ENCODE results near the gene GDF9.
A peak's percentile ranks its signal among the peaks of the same experiment; 100 is the strongest.

GDF9 gene

GRCh38 chr5:132836852-132837251, 29.4 kb downstream of the GDF9 start:
- DNase-seq (ENCODE audit: low spot score) = no peak
- in situ Hi-C loops (cut with MboI; ENCODE audit: low sequenced_read_pairs, unreplicated experiment) = no loop called here
- TF ChIP-seq CTCF (IDR thresholded peaks at IDR 0.05; ENCODE audit: borderline replicate concordance, control extremely low read depth, extremely low read depth, insufficient read depth, missing control alignments) = no peak

- no peak for DNase-seq (ENCODE audit: low spot score)
- no peak for TF ChIP-seq CTCF (IDR thresholded peaks at IDR 0.05; ENCODE audit: borderline replicate concordance, control extremely low read depth, extremely low read depth, insufficient read depth, missing control alignments)
- in situ Hi-C loops (cut with MboI; ENCODE audit: low sequenced_read_pairs, unreplicated experiment) = no loop called here
These were observed 32.2 kb downstream of the GDF9 start for GRCh38 chr5:132834057-132834456.

- DNase-seq (ENCODE audit: low spot score) = no peak
- no peak for TF ChIP-seq CTCF (IDR thresholded peaks at IDR 0.05; ENCODE audit: borderline replicate concordance, control extremely low read depth, extremely low read depth, insufficient read depth, missing control alignments)
- in situ Hi-C loops (cut with MboI; ENCODE audit: low sequenced_read_pairs, unreplicated experiment) = no loop called here
These were observed 33.7 kb downstream of the GDF9 start for GRCh38 chr5:132832612-132833011.

- no peak for TF ChIP-seq CTCF (IDR thresholded peaks at IDR 0.05; ENCODE audit: borderline replicate concordance, control extremely low read depth, extremely low read depth, insufficient read depth, missing control alignments)
- in situ Hi-C loops (cut with MboI; ENCODE audit: low sequenced_read_pairs, unreplicated experiment) = no loop called here
These were observed 35.0 kb downstream of the GDF9 start for GRCh38 chr5:132831095-132831860.

GRCh38 chr5:132830436-132831094, 35.7 kb downstream of the GDF9 start, which contains the start of gene SHROOM1:
Gene SHROOM1, minus strand, starts transcription at chr5:132830647. Its CDS starts 4,507 bp downstream, at chr5:132826140.
- in situ Hi-C loops (cut with MboI; ENCODE audit: low sequenced_read_pairs, unreplicated experiment) = no loop called here
- peak; percentile 92 for DNase-seq (ENCODE audit: low spot score)
- TF ChIP-seq CTCF (IDR thresholded peaks at IDR 0.05; ENCODE audit: borderline replicate concordance, control extremely low read depth, extremely low read depth, insufficient read depth, missing control alignments) = no peak

More at GRCh38 chr5:132831095-132831860, 35.0 kb downstream of the GDF9 start:
- DNase-seq (ENCODE audit: low spot score) = no peak

- DNase-seq (ENCODE audit: low spot score) = peak; percentile 93
- TF ChIP-seq CTCF (IDR thresholded peaks at IDR 0.05; ENCODE audit: borderline replicate concordance, control extremely low read depth, extremely low read depth, insufficient read depth, missing control alignments) = peak; percentile 97
- in situ Hi-C loops (cut with MboI; ENCODE audit: low sequenced_read_pairs, unreplicated experiment) = loop anchor here (10.0 kb wide), 1 partner anchor 445 kb away; no protein-coding TSS in a partner anchor
These were observed 36.4 kb downstream of the GDF9 start for GRCh38 chr5:132829742-132830435.
